ENCODE results near the gene GINS3.

The GINS3 gene

GRCh38 chr16:58426966-58427365, 34.7 kb downstream of the GINS3 start:
- CTCF ChIA-PET: no interaction called here
- POLR2A ChIA-PET: no interaction called here
- TF ChIP-seq L3MBTL2 (conservative IDR thresholded peaks at IDR 0.05) (no peak), FOXA1 (IDR thresholded peaks at IDR 0.05) (no peak), ELF4 (IDR thresholded peaks at IDR 0.05) (no peak), ARNT (IDR thresholded peaks at IDR 0.05) (no peak), PKNOX1 (IDR thresholded peaks at IDR 0.05) (no peak), BHLHE40 (IDR thresholded peaks at IDR 0.05; ENCODE audit: borderline replicate concordance) (no peak), SUZ12 (IDR thresholded peaks at IDR 0.05) (no peak), LEF1 (IDR thresholded peaks at IDR 0.05; ENCODE audit: borderline replicate concordance) (no peak), FOXK2 (IDR thresholded peaks at IDR 0.05) (no peak), TARDBP (IDR thresholded peaks at IDR 0.05) (no peak), FOXM1 (IDR thresholded peaks at IDR 0.05; ENCODE audit: borderline replicate concordance) (no peak)
- DNase-seq (ENCODE audit: extremely low spot score): no peak

DNA sequence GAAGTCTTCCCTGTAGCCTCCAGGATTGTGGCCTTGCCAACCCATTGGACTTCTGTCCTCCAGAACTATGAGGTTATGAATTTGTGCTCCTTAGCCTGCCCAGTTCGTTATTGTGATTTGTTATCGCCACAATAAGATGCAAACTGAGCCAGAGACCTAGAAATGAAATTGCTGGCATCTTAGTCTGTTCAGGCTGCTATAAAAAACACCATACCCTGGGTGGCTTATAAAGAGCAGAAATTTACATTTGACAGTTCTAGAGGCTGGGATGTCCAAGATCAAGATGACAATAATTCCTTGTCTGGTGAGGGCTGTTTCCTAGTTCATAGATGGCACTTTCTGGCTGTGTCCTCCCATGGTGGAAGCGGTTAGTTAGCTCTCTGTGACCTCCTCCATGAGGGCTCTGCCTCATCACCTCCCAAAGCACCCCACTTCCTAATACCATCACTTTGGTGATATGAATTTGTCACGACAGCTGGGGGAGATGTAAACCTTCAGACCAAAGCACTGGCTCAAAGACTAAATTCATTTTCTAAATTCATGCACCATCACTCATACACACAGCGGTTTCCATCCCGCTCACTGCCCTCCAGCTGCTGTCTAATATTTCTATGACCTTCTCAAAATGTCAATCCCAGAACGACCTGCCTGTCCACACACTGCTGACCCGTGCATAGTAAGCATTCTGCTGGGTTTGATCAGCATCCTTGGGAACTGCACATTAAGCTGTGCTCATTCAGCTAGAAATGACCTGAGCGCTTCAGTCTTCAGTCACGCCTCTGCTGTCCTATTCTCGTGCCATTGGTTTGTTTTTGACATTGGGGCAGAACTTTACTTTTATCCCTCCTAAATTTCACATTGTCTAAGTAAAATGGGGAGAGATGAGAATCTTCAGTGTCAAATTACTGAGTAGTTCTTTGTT, 36.6 kb downstream of the GINS3 start:
- CTCF ChIA-PET: interaction anchor here (0.5 to 0.7 kb wide), 3 partner anchors 59 to 847 kb away, joined by 3 read pairs; no protein-coding TSS in a partner anchor
- DNase-seq (ENCODE audit: extremely low spot score): no peak
- TF ChIP-seq ELF4 (IDR thresholded peaks at IDR 0.05): no peak
- TF ChIP-seq NFRKB (IDR thresholded peaks at IDR 0.05): no peak
- no peak for TF ChIP-seq ARNT (IDR thresholded peaks at IDR 0.05)
- TF ChIP-seq PKNOX1 (IDR thresholded peaks at IDR 0.05): no peak
- no peak for TF ChIP-seq L3MBTL2 (conservative IDR thresholded peaks at IDR 0.05)
- no peak for TF ChIP-seq FOXK2 (IDR thresholded peaks at IDR 0.05)
- no peak for TF ChIP-seq LEF1 (IDR thresholded peaks at IDR 0.05; ENCODE audit: borderline replicate concordance)
- TF ChIP-seq FOXM1 (IDR thresholded peaks at IDR 0.05; ENCODE audit: borderline replicate concordance): no peak
- TF ChIP-seq ZNF384 (IDR thresholded peaks at IDR 0.05): no peak
- no peak for TF ChIP-seq HDGF (IDR thresholded peaks at IDR 0.05; ENCODE audit: borderline replicate concordance)
- TF ChIP-seq FOXA1 (IDR thresholded peaks at IDR 0.05): no peak
- no peak for TF ChIP-seq BHLHE40 (IDR thresholded peaks at IDR 0.05; ENCODE audit: borderline replicate concordance)
- TF ChIP-seq CTBP1 (IDR thresholded peaks at IDR 0.05; ENCODE audit: borderline replicate concordance): no peak
- TF ChIP-seq TARDBP (IDR thresholded peaks at IDR 0.05): no peak
- no peak for TF ChIP-seq SP1 (IDR thresholded peaks at IDR 0.05)
- POLR2A ChIA-PET: no interaction called here

GRCh38 chr16:58430718-58431117, 38.4 kb downstream of the GINS3 start:
- no peak for DNase-seq (ENCODE audit: extremely low spot score)
- POLR2A ChIA-PET: no interaction called here
- CTCF ChIA-PET: no interaction called here

GRCh38 chr16:58433569-58433951, 41.3 kb downstream of the GINS3 start:
- ChIA-PET CTCF (no interaction called here), POLR2A (no interaction called here)
- no peak for TF ChIP-seq CTBP1 (IDR thresholded peaks at IDR 0.05; ENCODE audit: borderline replicate concordance)
- no peak for TF ChIP-seq FOXA1 (IDR thresholded peaks at IDR 0.05)
- TF ChIP-seq L3MBTL2 (conservative IDR thresholded peaks at IDR 0.05): no peak
- TF ChIP-seq ELF4 (IDR thresholded peaks at IDR 0.05): no peak
- no peak for TF ChIP-seq FOXM1 (IDR thresholded peaks at IDR 0.05; ENCODE audit: borderline replicate concordance)
- no peak for TF ChIP-seq LEF1 (IDR thresholded peaks at IDR 0.05; ENCODE audit: borderline replicate concordance)
- no peak for TF ChIP-seq PKNOX1 (IDR thresholded peaks at IDR 0.05)
- TF ChIP-seq BHLHE40 (IDR thresholded peaks at IDR 0.05; ENCODE audit: borderline replicate concordance): no peak
- no peak for TF ChIP-seq ARNT (IDR thresholded peaks at IDR 0.05)
- TF ChIP-seq HDGF (IDR thresholded peaks at IDR 0.05; ENCODE audit: borderline replicate concordance): no peak
- TF ChIP-seq SUZ12 (IDR thresholded peaks at IDR 0.05): no peak
- no peak for TF ChIP-seq ZNF384 (IDR thresholded peaks at IDR 0.05)
- TF ChIP-seq NFRKB (IDR thresholded peaks at IDR 0.05): no peak
- no peak for TF ChIP-seq FOXK2 (IDR thresholded peaks at IDR 0.05)
- no peak for TF ChIP-seq SP1 (IDR thresholded peaks at IDR 0.05)
- no peak for TF ChIP-seq TARDBP (IDR thresholded peaks at IDR 0.05)
- no peak for DNase-seq (ENCODE audit: extremely low spot score)

More at GRCh38 chr16:58430718-58431117, 38.4 kb downstream of the GINS3 start:
- TF ChIP-seq SP1 (IDR thresholded peaks at IDR 0.05) (no peak), FOXM1 (IDR thresholded peaks at IDR 0.05; ENCODE audit: borderline replicate concordance) (no peak), ELF4 (IDR thresholded peaks at IDR 0.05) (no peak), FOXA1 (IDR thresholded peaks at IDR 0.05) (no peak), TARDBP (IDR thresholded peaks at IDR 0.05) (no peak), PKNOX1 (IDR thresholded peaks at IDR 0.05) (no peak), HDGF (IDR thresholded peaks at IDR 0.05; ENCODE audit: borderline replicate concordance) (no peak), CTBP1 (IDR thresholded peaks at IDR 0.05; ENCODE audit: borderline replicate concordance) (no peak), L3MBTL2 (conservative IDR thresholded peaks at IDR 0.05) (no peak), ZNF384 (IDR thresholded peaks at IDR 0.05) (no peak)

DNA sequence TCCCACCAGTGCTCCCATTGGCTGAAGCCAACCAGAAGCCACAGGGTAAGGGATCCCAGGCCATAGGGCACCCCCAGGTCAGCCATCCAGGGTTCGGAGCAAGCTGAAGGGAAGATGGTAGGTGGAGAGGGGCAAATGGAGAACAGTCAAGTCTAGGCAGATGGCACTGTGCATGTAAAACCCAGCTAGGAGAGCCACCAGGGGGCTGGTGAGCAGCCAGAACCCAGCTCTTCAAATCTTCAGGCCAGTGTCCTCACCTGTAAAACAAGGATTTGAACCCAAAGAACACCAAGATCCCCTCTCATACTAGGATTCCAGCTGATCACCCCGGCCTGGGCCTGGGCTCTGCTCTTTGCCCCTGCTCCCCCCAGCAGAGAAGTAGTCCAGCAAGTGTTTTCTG, 43.5 kb downstream of the GINS3 start:
- TF ChIP-seq ELF4 (IDR thresholded peaks at IDR 0.05) (no peak), L3MBTL2 (conservative IDR thresholded peaks at IDR 0.05) (no peak), SP1 (IDR thresholded peaks at IDR 0.05) (no peak), CTBP1 (IDR thresholded peaks at IDR 0.05; ENCODE audit: borderline replicate concordance) (no peak), FOXA1 (IDR thresholded peaks at IDR 0.05) (no peak), HDGF (IDR thresholded peaks at IDR 0.05; ENCODE audit: borderline replicate concordance) (no peak), LEF1 (IDR thresholded peaks at IDR 0.05; ENCODE audit: borderline replicate concordance) (no peak), FOXK2 (IDR thresholded peaks at IDR 0.05) (no peak)
- DNase-seq (ENCODE audit: extremely low spot score): no peak
- ChIA-PET POLR2A (no interaction called here), CTCF (interaction anchor here (0.6 kb wide), 1 partner anchor 52 kb away, joined by 3 read pairs; no protein-coding TSS in a partner anchor)
